ENCODE measurements around the gene PRKN.

DNA sequence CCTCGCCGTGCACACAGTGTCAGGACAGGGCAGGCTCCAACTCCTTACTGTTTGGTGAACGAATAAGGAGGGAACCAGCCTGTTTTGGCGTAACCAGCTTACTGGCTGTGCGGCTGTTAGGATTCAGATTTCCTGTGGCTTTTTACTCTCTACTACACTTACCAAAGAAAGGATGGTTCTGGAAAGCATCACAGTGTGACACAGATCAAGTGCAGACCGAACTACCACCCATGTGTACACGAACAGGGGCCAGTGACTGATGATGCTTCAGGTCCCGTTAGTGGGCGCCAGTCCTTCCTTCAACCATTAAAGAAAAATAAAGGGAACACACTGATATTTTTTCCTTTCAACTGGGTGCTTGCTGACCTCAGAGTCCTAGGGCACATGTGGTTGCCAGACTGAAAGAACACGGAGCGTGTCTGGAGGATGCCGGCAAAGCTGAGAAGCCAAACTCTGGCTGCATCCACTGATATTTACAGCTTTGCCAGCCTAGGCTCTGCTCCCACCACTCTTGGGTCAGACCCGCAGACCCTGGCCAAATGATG is 1101.4 kb downstream of the PRKN start:
- TF ChIP-seq, protein P1, sequence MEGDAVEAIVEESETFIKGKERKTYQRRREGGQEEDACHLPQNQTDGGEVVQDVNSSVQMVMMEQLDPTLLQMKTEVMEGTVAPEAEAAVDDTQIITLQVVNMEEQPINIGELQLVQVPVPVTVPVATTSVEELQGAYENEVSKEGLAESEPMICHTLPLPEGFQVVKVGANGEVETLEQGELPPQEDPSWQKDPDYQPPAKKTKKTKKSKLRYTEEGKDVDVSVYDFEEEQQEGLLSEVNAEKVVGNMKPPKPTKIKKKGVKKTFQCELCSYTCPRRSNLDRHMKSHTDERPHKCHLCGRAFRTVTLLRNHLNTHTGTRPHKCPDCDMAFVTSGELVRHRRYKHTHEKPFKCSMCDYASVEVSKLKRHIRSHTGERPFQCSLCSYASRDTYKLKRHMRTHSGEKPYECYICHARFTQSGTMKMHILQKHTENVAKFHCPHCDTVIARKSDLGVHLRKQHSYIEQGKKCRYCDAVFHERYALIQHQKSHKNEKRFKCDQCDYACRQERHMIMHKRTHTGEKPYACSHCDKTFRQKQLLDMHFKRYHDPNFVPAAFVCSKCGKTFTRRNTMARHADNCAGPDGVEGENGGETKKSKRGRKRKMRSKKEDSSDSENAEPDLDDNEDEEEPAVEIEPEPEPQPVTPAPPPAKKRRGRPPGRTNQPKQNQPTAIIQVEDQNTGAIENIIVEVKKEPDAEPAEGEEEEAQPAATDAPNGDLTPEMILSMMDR (IDR thresholded peaks at IDR 0.05) = no peak
- no peak for TF ChIP-seq EZH2 (IDR thresholded peaks at IDR 0.05)

All from neural progenitor cell (in vitro differentiated cells).